Tibial artery (tissue), 4 donors: ENCODE results near the gene IFNA2.
"Not testable (repeated sequence)": the region's sequence is repeated elsewhere in the genome, so short reads cannot be mapped to it uniquely, and the experiment has no call there.

Source experiments
- DNase-seq, 2 donors: peaks; one replicate each; pipeline ENCODE4 v3.0.0-alpha.2; 2019
- H3K27ac ChIP-seq, 2 donors: fragments of 200-600 bp; sonication (generic) in 1 of 2; 1 replicate in 1 of 2; 2 replicates in 1 of 2; pipeline ENCODE4 v1.5.1; 2018 to 2019; ENCODE audit warnings: mild to moderate bottlenecking in 1 of 2
- H3K27me3 ChIP-seq, 2 donors: fragments of 200-600 bp; sonication (generic) in 1 of 2; one replicate each; pipeline versions ENCODE4 v1.5.1 to v1.6.0; 2016 to 2019
- H3K36me3 ChIP-seq, 3 donors: fragments of 200-600 bp; sonication (generic) in 2 of 3; one replicate each; pipeline ENCODE4 v1.5.1; 2016 to 2019; ENCODE audit warnings: mild to moderate bottlenecking in 2 of 3
- H3K4me1 ChIP-seq, 4 donors: fragments of 200-600 bp; sonication (generic) in 2 of 4; 1 replicate in 3 of 4; 2 replicates in 1 of 4; pipeline ENCODE4 v1.5.1; 2016 to 2019
- H3K4me3 ChIP-seq, 2 donors: fragments of 200-600 bp; sonication (generic) in 1 of 2; 1 replicate in 1 of 2; 2 replicates in 1 of 2; pipeline ENCODE4 v1.5.1; 2018 to 2019; ENCODE audit warnings: mild to moderate bottlenecking in 2 of 2
- H3K9me3 ChIP-seq, 3 donors: fragments of 200-600 bp; sonication (generic) in 1 of 3; one replicate each; pipeline ENCODE4 v1.5.1; 2016 to 2019
- CTCF ChIP-seq, 2 experiments: fragments of 200-600 bp in 1 of 2; fragments of 450-650 bp in 1 of 2; IDR thresholded peaks; one replicate each; pipeline ENCODE4 v1.5.1; 2017 to 2019; ENCODE audit warnings: antibody characterized with exemption in 2 of 2, mild to moderate bottlenecking in 1 of 2, moderate library complexity in 1 of 2
- intact Hi-C: fragments of 100-400 bp; cut with DNase I; formaldehyde crosslinking; loops from one replicate; pipeline ENCODE4 v1.15.0; 2023; ENCODE audit warnings: low total_unique reads

Gene IFNA2

GRCh38 chr9:21395778-21396717 lies 10.8 kb upstream of the IFNA2 start:
- Histone ChIP-seq H3K27me3 (peaks cover 0 to 59% of the 10 kb centered on the region in 2 donors), H3K27ac (no peak overlapping the region), H3K9me3 (no peaks in the 10 kb centered on the region), H3K4me3 (peak overlapping the region; percentile 37 to 57), H3K36me3 (no peaks in the 10 kb centered on the region), H3K4me1 (peaks cover 0 to 8% (median 7%) of the 10 kb centered on the region in 4 donors)
- peak; percentile 48 to 68 for TF ChIP-seq CTCF (IDR thresholded peaks at IDR 0.05)
- intact Hi-C loops, result loop anchor here (10.0 kb wide), 1 partner anchor 71 kb away; no protein-coding TSS in a partner anchor
- peak; percentile 35 to 67 for DNase-seq

- intact Hi-C loops, result loop anchor here (10.0 kb wide), 1 partner anchor 67 kb away; no protein-coding TSS in a partner anchor
- Histone ChIP-seq H3K9me3 (no peaks in the 10 kb centered on the region), H3K4me1 (peaks cover 0 to 8% (median 7%) of the 10 kb centered on the region in 4 donors), H3K4me3 (no peak overlapping the region), H3K27me3 (peaks cover 0 to 54% of the 10 kb centered on the region in 2 donors), H3K36me3 (no peaks in the 10 kb centered on the region), H3K27ac (no peak overlapping the region)
- DNase-seq, result no peak
- peak in 1 of 2 experiments; percentile 5 for TF ChIP-seq CTCF (IDR thresholded peaks at IDR 0.05)
Measured at GRCh38 chr9:21392270-21392669, 7.1 kb upstream of the IFNA2 start.

- no peaks in the 10 kb centered on the region for H3K36me3 ChIP-seq
- no peaks in the 10 kb centered on the region for H3K4me1 ChIP-seq
- no peak for DNase-seq
- H3K27me3 ChIP-seq, result peaks cover 0 to 26% of the 10 kb centered on the region in 2 donors
- intact Hi-C loops, result no loop called here
- H3K9me3 ChIP-seq, result no peaks in the 10 kb centered on the region
- no peak overlapping the region for H3K27ac ChIP-seq
- H3K4me3 ChIP-seq, result no peak overlapping the region
- TF ChIP-seq CTCF (IDR thresholded peaks at IDR 0.05), result no peak
Measured at GRCh38 chr9:21383627-21384026, 1.6 kb downstream of the IFNA2 start.

GRCh38 chr9:21381448-21382339 lies 3.5 kb downstream of the IFNA2 start:
- H3K27me3 ChIP-seq, result peaks cover 0 to 19% of the 10 kb centered on the region in 2 donors
- no peaks in the 10 kb centered on the region for H3K36me3 ChIP-seq
- intact Hi-C loops, result loop anchor here (2.0 kb wide), 1 partner anchor 25 kb away; no protein-coding TSS in a partner anchor
- DNase-seq, result no peak
- no peak overlapping the region for H3K27ac ChIP-seq
- H3K4me3 ChIP-seq, result no peak overlapping the region
- no peaks in the 10 kb centered on the region for H3K4me1 ChIP-seq
- TF ChIP-seq CTCF (IDR thresholded peaks at IDR 0.05), result no peak
- H3K9me3 ChIP-seq, result no peaks in the 10 kb centered on the region

GRCh38 chr9:21371467-21371866 lies 13.7 kb downstream of the IFNA2 start:
- H3K36me3 ChIP-seq, H3K27ac ChIP-seq, H3K9me3 ChIP-seq, H3K4me3 ChIP-seq, H3K4me1 ChIP-seq, H3K27me3 ChIP-seq, intact Hi-C loops, DNase-seq: not testable (repeated sequence)
